Heart right ventricle (tissue), 16 donors: ENCODE data around the gene CDK14. TPM values are rescaled to one million over a fixed set of nuclear protein-coding genes. Genes with fewer than 3 reads are reported as not detected.

Experiments used
- ATAC-seq, 8 donors: fragments of 200-7000 bp; cut with Tn5 transposase; one replicate each; pipeline ENCODE4 v1.9.1; 2020; ENCODE audit warnings: mild to moderate bottlenecking in 8 of 8, moderate library complexity in 8 of 8, moderate number of reproducible peaks in 1 of 8
- DNase-seq, 2 donors: peaks; one replicate each; pipeline ENCODE4 v3.0.0-alpha.2; 2020
- H3K27ac ChIP-seq, 10 donors: fragments of 200-600 bp; sonication (generic) in 2 of 10; one replicate each; pipeline versions ENCODE4 v1.5.0 to v1.8.0; 2020 to 2022; ENCODE audit warnings: mild to moderate bottlenecking in 3 of 10
- H3K27me3 ChIP-seq, 7 donors: fragments of 200-600 bp; one replicate each; pipeline ENCODE4 v1.8.0; 2021 to 2022; ENCODE audit warnings: mild to moderate bottlenecking in 2 of 7
- H3K36me3 ChIP-seq, 9 donors: fragments of 200-600 bp; sonication (generic) in 1 of 9; one replicate each; pipeline versions ENCODE4 v1.5.0 to v1.8.0; 2020 to 2022; ENCODE audit warnings: mild to moderate bottlenecking in 2 of 9
- H3K4me1 ChIP-seq, 9 donors: fragments of 200-600 bp; sonication (generic) in 1 of 9; one replicate each; pipeline versions ENCODE4 v1.5.0 to v1.8.0; 2020 to 2022; ENCODE audit warnings: mild to moderate bottlenecking in 4 of 9
- H3K4me3 ChIP-seq, 10 donors: fragments of 200-600 bp; sonication (generic) in 2 of 10; one replicate each; pipeline versions ENCODE4 v1.5.0 to v1.8.0; 2020 to 2022; ENCODE audit warnings: mild to moderate bottlenecking in 7 of 10, moderate library complexity in 2 of 10
- H3K9me3 ChIP-seq, 11 donors: fragments of 200-600 bp in 10 of 11; sonication (generic) in 2 of 11; one replicate each; pipeline versions ENCODE4 v1.5.0 to v1.8.0; 2013 to 2022; ENCODE audit warnings: mild to moderate bottlenecking in 2 of 11, control low read depth in 1 of 11, moderate library complexity in 1 of 11
- CTCF ChIP-seq, 9 donors: fragments of 200-600 bp; sonication (generic) in 2 of 9; IDR thresholded peaks; one replicate each; pipeline versions ENCODE4 v1.5.0 to v1.8.0; 2021 to 2022; ENCODE audit warnings: antibody characterized with exemption in 9 of 9, mild to moderate bottlenecking in 5 of 9, moderate library complexity in 1 of 9
- WGBS, 2 donors: extraction: QIAGEN DNeasy Blood & Tissue Kit; methylation state at CpG; one replicate each; pipeline ENCODE4 v1.1.7; 2013; ENCODE audit warnings: inconsistent platforms in 1 of 2; 5-methylcytosine and 5-hydroxymethylcytosine counted together
- intact Hi-C, 10 donors: fragments of 100-400 bp; cut with DNase I; formaldehyde crosslinking; loops; one replicate each; pipeline versions ENCODE4 v1.11.1 to v1.14.2; 2022
- polyA plus RNA-seq, 2 donors: library from polyadenylated mRNA; stranded (reverse); fragments of 200-250 nt; gene quantifications; one replicate each; pipeline ENCODE4 v1.2.3, GENCODE V29; 2013
- total RNA-seq, 10 donors: library from RNA; stranded (reverse); fragmentation: NEBNext Ultra II Directional in 3 of 10; extraction: Animal tissue kit (Norgen Biotek cat#: 25700) in 3 of 10; gene quantifications; one replicate each; pipeline versions ENCODE4 v1.2.1 to v1.2.4, GENCODE V29; 2021 to 2023
- donor health status: Arrhythmogenic right ventricular cardiomyopathy.
- donor health status: ischemic (EF 13 %, LVEDD 7.1; RV severe dilation, severe dysfunction).
- donor health status: healthy with polysubstance abuse.
- donor health status: DM: no; HTN: yes; CAD: no.
- donor health status: DM: no; HTN: no; CAD: no.
- donor health status: ischemic (EF 25% LVEDD 6.9; RV normal size, moderate dysfunction).
- donor health status: ischemic (EF 25% LVEDD 5.7; RV mildly dilated, moderate dysfunction).
- donor health status: healthy.
- donor health status: DM: yes; HTN: yes; CAD: no.
- donor health status: Ischemic cardiomyopathy.
- donor health status: ischemic (EF 35%, LVEDD 5.7; RV mildly dilated, moderate dysfunction).
- donor health status: nonischemic (EF 11% LVEDD 7.7; RV severe dilation, severe dysfunction).
- donor health status: DM: yes; HTN: yes; CAD: no.
- donor health status: PGD.
- donor health status: ischemic (EF 29% LVEDD 5.4; RV normal size, mild dysfunction).
- donor health status: nonischemic (EF 23%, LVEDD 6.1; RV moderate dilation, normal function).

Gene CDK14
- total and polyA plus RNA-seq, 12 donors, result 3.9 to 36.5 (median 21.4) TPM

GRCh38 chr7:91005024-91005423 lies 408.9 kb downstream of the CDK14 start:
- ATAC-seq (no peak), DNase-seq (no peak)
- H3K9me3 ChIP-seq, result no peaks in the 10 kb centered on the region
- peaks cover 0 to 7% (median 0%) of the 10 kb centered on the region in 9 donors for H3K36me3 ChIP-seq
- H3K27ac ChIP-seq, result no peak overlapping the region
- TF ChIP-seq CTCF (IDR thresholded peaks at IDR 0.05), result no peak
- H3K27me3 ChIP-seq, result no peaks in the 10 kb centered on the region
- intact Hi-C loops, result loop anchor here in 1 of 10 donors (10.0 kb wide), 1 partner anchor 130 kb away; no protein-coding TSS in a partner anchor
- H3K4me1 ChIP-seq, result no peaks in the 10 kb centered on the region
- H3K4me3 ChIP-seq, result no peak overlapping the region
- 83 to 85% methylated on average over 4 of the region's 4 CpGs for WGBS, 2 donors

GRCh38 chr7:91005841-91006240 lies 409.7 kb downstream of the CDK14 start:
- 87 to 88% methylated on average over 9 of the region's 9 CpGs for WGBS, 2 donors
- peaks cover 0 to under 1% (median 0%) of the 10 kb centered on the region in 11 donors for H3K9me3 ChIP-seq
- TF ChIP-seq CTCF (IDR thresholded peaks at IDR 0.05), result no peak
- H3K27ac ChIP-seq, result no peak overlapping the region
- H3K4me1 ChIP-seq, result no peaks in the 10 kb centered on the region
- peaks cover 0 to 7% (median 0%) of the 10 kb centered on the region in 9 donors for H3K36me3 ChIP-seq
- H3K4me3 ChIP-seq, result no peak overlapping the region
- intact Hi-C loops, result loop anchor here in 1 of 10 donors (10.0 kb wide), 1 partner anchor 131 kb away; no protein-coding TSS in a partner anchor
- H3K27me3 ChIP-seq, result no peaks in the 10 kb centered on the region
- ATAC-seq (no peak), DNase-seq (no peak)

- H3K4me3 ChIP-seq, result no peak overlapping the region
- intact Hi-C loops, result loop anchor here in 1 of 10 donors (10.0 kb wide), 1 partner anchor 133 kb away; no protein-coding TSS in a partner anchor
- TF ChIP-seq CTCF (IDR thresholded peaks at IDR 0.05), result no peak
- peaks cover 0 to 7% (median 0%) of the 10 kb centered on the region in 9 donors for H3K36me3 ChIP-seq
- H3K27ac ChIP-seq, result no peak overlapping the region
- 54 to 55% methylated on average over 1 of the region's 1 CpG for WGBS, 2 donors
- ATAC-seq (no peak), DNase-seq (no peak)
- peaks cover 0 to 13% (median 0%) of the 10 kb centered on the region in 11 donors for H3K9me3 ChIP-seq
- H3K4me1 ChIP-seq, result no peaks in the 10 kb centered on the region
- H3K27me3 ChIP-seq, result no peaks in the 10 kb centered on the region
These were observed 411.2 kb downstream of the CDK14 start for GRCh38 chr7:91007371-91007770.

- DNase-seq (no peak), ATAC-seq (no peak)
- Histone ChIP-seq H3K4me3 (no peak overlapping the region), H3K27me3 (no peaks in the 10 kb centered on the region), H3K36me3 (no peaks in the 10 kb centered on the region), H3K4me1 (no peaks in the 10 kb centered on the region), H3K27ac (no peak overlapping the region), H3K9me3 (peaks cover 0 to 13% (median 0%) of the 10 kb centered on the region in 11 donors)
- WGBS, 2 donors, result 63 to 86% methylated on average over 1 of the region's 1 CpG
- intact Hi-C loops, result no loop called here
- TF ChIP-seq CTCF (IDR thresholded peaks at IDR 0.05), result no peak
These were observed 417.0 kb downstream of the CDK14 start for GRCh38 chr7:91013078-91013477.
